Neural crest cell (in vitro differentiated cells): ENCODE results near the gene CREB5. TPM values are rescaled to one million over a fixed set of nuclear protein-coding genes. Genes with fewer than 3 reads are reported as not detected.

Experiments used
- DNase-seq: peaks from one replicate; pipeline ENCODE4 v3.0.0; 2021; ENCODE audit warnings: low read depth, mixed read lengths, low spot score
- H3K27ac Mint-ChIP-seq: one replicate; pipeline ENCODE4 v1.8.0; 2021; ENCODE audit warnings: mild to moderate bottlenecking, mixed read lengths; ENCODE audit not compliant: unreplicated experiment
- H3K27me3 Mint-ChIP-seq: 2 replicates; pipeline ENCODE4 v1.8.0; 2021; ENCODE audit warnings: low read depth, mild to moderate bottlenecking, mixed read lengths
- H3K36me3 Mint-ChIP-seq: 2 replicates; pipeline ENCODE4 v1.8.0; 2021; ENCODE audit warnings: low read depth, mild to moderate bottlenecking, mixed read lengths
- H3K4me1 Mint-ChIP-seq: 2 replicates; pipeline ENCODE4 v1.8.0; 2021; ENCODE audit warnings: mixed read lengths
- H3K4me3 Mint-ChIP-seq: one replicate; pipeline ENCODE4 v1.8.0; 2021; ENCODE audit warnings: mild to moderate bottlenecking, mixed read lengths
- H3K9me3 Mint-ChIP-seq: 2 replicates; pipeline ENCODE4 v1.8.0; 2021; ENCODE audit warnings: mixed read lengths
- total RNA-seq: library from RNA; stranded (reverse); gene quantifications from 2 replicates; pipeline ENCODE4 v1.2.1, GENCODE V29; 2021
- TF ChIP-seq, protein P1 (sequence below): fragments of 200-600 bp; sonication (generic); conservative IDR thresholded peaks from 2 replicates; pipeline ENCODE4 v1.5.0; 2021; ENCODE audit warnings: antibody characterized with exemption, mild to moderate bottlenecking

Gene CREB5
- total RNA-seq, 1 donor from 2014 or later: 8.3 TPM

DNA sequence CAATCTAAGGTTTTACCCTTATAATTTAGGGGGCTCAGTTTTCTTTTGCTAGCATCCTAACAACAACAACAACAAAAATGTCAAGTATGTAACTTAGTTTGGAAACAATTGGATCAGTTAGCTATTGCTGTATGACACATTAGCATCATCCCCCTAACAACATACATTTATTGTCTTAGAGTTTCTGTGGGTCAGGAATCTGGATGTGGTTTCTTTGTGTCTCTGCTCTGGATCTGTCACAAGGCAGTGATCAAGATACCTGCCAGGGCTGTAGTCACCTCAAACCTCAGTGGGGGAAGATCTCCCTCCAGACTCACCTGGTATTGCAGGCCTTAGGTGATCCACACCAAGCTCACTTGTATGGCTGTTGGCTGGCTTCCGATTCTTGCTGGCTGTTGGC lies 18.3 kb downstream of the CREB5 start:
- H3K36me3 Mint-ChIP-seq: no peaks in the 10 kb centered on the region
- no peaks in the 10 kb centered on the region for H3K27me3 Mint-ChIP-seq
- TF ChIP-seq, protein P1, sequence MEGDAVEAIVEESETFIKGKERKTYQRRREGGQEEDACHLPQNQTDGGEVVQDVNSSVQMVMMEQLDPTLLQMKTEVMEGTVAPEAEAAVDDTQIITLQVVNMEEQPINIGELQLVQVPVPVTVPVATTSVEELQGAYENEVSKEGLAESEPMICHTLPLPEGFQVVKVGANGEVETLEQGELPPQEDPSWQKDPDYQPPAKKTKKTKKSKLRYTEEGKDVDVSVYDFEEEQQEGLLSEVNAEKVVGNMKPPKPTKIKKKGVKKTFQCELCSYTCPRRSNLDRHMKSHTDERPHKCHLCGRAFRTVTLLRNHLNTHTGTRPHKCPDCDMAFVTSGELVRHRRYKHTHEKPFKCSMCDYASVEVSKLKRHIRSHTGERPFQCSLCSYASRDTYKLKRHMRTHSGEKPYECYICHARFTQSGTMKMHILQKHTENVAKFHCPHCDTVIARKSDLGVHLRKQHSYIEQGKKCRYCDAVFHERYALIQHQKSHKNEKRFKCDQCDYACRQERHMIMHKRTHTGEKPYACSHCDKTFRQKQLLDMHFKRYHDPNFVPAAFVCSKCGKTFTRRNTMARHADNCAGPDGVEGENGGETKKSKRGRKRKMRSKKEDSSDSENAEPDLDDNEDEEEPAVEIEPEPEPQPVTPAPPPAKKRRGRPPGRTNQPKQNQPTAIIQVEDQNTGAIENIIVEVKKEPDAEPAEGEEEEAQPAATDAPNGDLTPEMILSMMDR: no peak
- peaks cover 14% of the 10 kb centered on the region for H3K4me1 Mint-ChIP-seq
- no peaks in the 10 kb centered on the region for H3K9me3 Mint-ChIP-seq
- H3K4me3 Mint-ChIP-seq: no peak overlapping the region
- no peak for DNase-seq
- no peak overlapping the region for H3K27ac Mint-ChIP-seq

DNA sequence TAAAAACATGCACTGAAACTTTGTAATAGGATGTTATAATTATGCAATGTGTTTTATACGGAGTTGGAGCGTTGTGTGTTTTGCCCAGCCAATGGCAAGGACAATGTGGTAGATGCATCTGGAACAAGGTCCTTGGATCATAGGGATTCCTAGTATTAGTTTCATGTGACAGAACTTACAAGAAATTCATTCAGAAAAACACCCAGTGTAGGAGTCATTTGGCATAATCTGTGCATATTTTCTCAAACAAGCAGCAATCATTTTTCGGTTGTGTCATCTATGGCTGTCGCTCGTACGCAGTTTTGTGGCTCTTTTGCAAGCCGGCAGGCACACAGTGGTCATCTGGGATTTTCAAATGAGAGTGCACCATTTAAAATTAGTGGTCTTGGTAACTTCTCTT lies 19.8 kb downstream of the CREB5 start:
- peaks cover 14% of the 10 kb centered on the region for H3K4me1 Mint-ChIP-seq
- H3K27me3 Mint-ChIP-seq: no peaks in the 10 kb centered on the region
- H3K27ac Mint-ChIP-seq: no peak overlapping the region
- TF ChIP-seq, protein P1: no peak
- no peak for DNase-seq
- no peak overlapping the region for H3K4me3 Mint-ChIP-seq
- no peaks in the 10 kb centered on the region for H3K36me3 Mint-ChIP-seq
- H3K9me3 Mint-ChIP-seq: no peaks in the 10 kb centered on the region

DNA sequence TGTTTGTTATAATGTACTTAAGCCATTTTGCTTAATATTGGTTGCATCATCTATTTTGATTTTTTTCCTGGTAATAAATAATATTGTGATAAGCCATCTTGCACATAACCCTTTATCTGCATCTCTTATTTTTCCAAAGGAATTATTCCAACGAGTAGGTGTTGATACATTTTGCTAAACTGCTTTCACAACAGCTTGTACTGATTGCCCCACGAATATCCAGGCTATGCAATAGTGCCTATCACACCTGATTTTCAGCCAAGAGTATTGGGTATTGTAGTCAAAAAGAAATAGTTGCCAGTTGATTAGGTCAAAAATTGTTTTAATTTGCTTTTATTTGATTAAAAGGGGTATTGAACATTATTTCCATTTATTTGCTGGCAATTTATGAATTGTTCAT lies 20.7 kb downstream of the CREB5 start:
- no peak overlapping the region for H3K27ac Mint-ChIP-seq
- H3K9me3 Mint-ChIP-seq: no peaks in the 10 kb centered on the region
- no peaks in the 10 kb centered on the region for H3K27me3 Mint-ChIP-seq
- H3K4me3 Mint-ChIP-seq: no peak overlapping the region
- TF ChIP-seq, protein P1: no peak
- H3K4me1 Mint-ChIP-seq: peaks cover 9% of the 10 kb centered on the region
- no peak for DNase-seq
- H3K36me3 Mint-ChIP-seq: no peaks in the 10 kb centered on the region

DNA sequence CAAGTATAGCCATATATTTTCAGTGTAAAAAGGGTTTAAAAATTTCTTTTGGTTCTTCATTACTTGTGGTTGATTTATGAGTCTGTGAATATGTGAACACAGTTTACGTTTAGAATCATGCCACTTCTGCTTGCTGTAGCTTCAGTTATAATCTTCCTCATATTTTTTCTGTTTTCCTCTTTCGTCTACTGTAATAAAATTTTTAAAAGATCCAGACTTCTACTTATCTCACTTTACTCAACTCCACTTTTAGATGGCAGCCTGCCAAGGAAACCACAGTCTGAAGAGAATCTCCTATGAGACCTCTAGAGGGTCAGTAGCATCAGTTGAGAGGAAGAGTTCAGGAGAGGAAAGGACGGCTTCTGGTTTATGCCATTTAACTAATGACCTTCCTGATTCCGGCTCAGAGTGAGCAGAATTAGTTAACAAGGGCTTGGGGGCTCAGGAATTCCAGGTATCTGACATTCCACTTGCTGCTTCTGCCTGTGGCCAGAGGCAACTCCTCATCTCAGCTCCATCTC lies 21.4 kb downstream of the CREB5 start:
- Mint-ChIP-seq H3K27ac (no peak overlapping the region), H3K4me3 (no peak overlapping the region), H3K4me1 (peaks cover 9% of the 10 kb centered on the region), H3K36me3 (no peaks in the 10 kb centered on the region), H3K27me3 (no peaks in the 10 kb centered on the region), H3K9me3 (no peaks in the 10 kb centered on the region)
- no peak for DNase-seq
- TF ChIP-seq, protein P1: no peak

DNA sequence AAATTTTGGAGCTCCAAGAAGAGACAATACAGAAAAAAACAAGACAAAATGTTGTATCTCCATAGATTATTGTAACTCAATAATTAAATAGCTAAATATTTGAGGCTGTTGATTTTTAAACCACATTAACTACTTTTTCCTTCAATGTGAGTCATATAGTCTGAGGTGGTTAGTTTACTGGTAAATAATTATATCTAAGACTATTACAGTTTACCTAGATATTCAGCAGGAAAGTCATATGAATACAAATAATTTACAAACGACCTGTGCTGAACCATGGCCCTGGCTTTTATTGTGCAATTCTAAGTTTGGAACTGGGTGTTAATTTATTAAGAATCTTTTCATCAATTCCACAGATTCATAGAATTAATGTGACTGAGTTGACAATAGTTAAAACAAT lies 22.2 kb downstream of the CREB5 start:
- no peaks in the 10 kb centered on the region for H3K36me3 Mint-ChIP-seq
- no peaks in the 10 kb centered on the region for H3K9me3 Mint-ChIP-seq
- no peak for DNase-seq
- no peak overlapping the region for H3K4me3 Mint-ChIP-seq
- TF ChIP-seq, protein P1: no peak
- no peak overlapping the region for H3K27ac Mint-ChIP-seq
- peaks cover 8% of the 10 kb centered on the region for H3K4me1 Mint-ChIP-seq
- H3K27me3 Mint-ChIP-seq: no peaks in the 10 kb centered on the region

DNA sequence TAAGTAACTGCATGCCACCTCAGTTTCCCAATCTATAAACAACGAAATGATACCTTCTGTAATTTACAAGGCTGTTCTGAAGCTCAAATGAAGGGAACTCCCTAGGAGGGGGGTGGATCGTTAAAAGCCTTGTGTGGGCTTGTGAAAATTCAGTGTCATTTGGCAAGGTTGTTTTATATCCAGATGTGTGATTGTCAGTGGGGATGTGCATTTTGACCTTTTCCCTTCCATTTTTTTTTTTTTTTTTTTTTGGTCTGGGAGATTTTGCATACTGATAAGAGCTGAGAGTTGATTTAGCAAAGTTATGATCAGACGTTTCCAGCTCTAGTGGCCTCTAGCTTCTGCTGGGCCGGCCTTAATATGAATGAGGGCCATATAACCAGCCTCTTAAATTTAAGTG lies 22.8 kb downstream of the CREB5 start:
- Mint-ChIP-seq H3K4me1 (peaks cover 3% of the 10 kb centered on the region), H3K27me3 (no peaks in the 10 kb centered on the region), H3K9me3 (no peaks in the 10 kb centered on the region), H3K27ac (no peak overlapping the region), H3K4me3 (no peak overlapping the region), H3K36me3 (no peaks in the 10 kb centered on the region)
- TF ChIP-seq, protein P1: no peak
- no peak for DNase-seq
